H1 (cell line): ENCODE data around the gene CABLES2. TPM values are rescaled to one million over a fixed set of nuclear protein-coding genes. Genes with fewer than 3 reads are reported as not detected.

Source experiments
- CTCF ChIA-PET: fragments of 300-600 bp; sonication (Branson Sonifier 250); formaldehyde crosslinking; loops from one replicate; lab custom pipeline; 2021; ENCODE audit not compliant: partially characterized antibody; lab: Charles Lee
- POLR2A ChIA-PET: fragments of 300-600 bp; sonication (Branson Sonifier 250); formaldehyde crosslinking; loops from one replicate; lab custom pipeline; 2021; ENCODE audit warnings: inconsistent platforms; ENCODE audit not compliant: partially characterized antibody; lab: Charles Lee
- DNase-seq, 2 experiments: peaks; one replicate each; pipeline versions ENCODE4 v3.0.0 to v3.0.0-alpha.2; 2010 to 2022; ENCODE audit warnings: low spot score in 2 of 2, low read depth in 1 of 2, mixed read lengths in 1 of 2
- FAIRE-seq: peaks from 2 replicates; lab custom pipeline; 2011; peaks lifted over from hg19 to GRCh38; lab: Jason Lieb, UNC
- H2AFZ ChIP-seq: 2 replicates; pipeline ENCODE4 v1.8.1; 2012; ENCODE audit warnings: low read length, inconsistent platforms
- H2AK5ac ChIP-seq: 2 replicates; pipeline ENCODE4 v1.6.1; 2013; ENCODE audit warnings: low read depth, low read length
- H2BK120ac ChIP-seq: replicated peaks from 2 replicates; pipeline ENCODE3; 2013; ENCODE audit warnings: low read depth, low read length, inconsistent platforms
- H2BK12ac ChIP-seq: 2 replicates; pipeline ENCODE4 v1.6.1; 2013; ENCODE audit warnings: low read depth, low read length
- H2BK15ac ChIP-seq: 2 replicates; pipeline ENCODE4 v1.6.1; 2013; ENCODE audit warnings: low read length
- H2BK20ac ChIP-seq: 2 replicates; pipeline ENCODE4 v1.6.1; 2013; ENCODE audit warnings: low read length
- H2BK5ac ChIP-seq: 2 replicates; pipeline ENCODE4 v1.6.1; 2013; ENCODE audit warnings: low read depth, low read length
- H3K14ac ChIP-seq: 2 replicates; pipeline ENCODE4 v1.6.1; 2013; ENCODE audit warnings: inconsistent platforms; ENCODE audit not compliant: insufficient read length
- H3K18ac ChIP-seq: 2 replicates; pipeline ENCODE4 v1.6.1; 2013; ENCODE audit warnings: low read length; ENCODE audit errors: extremely low read depth
- H3K23ac ChIP-seq: 2 replicates; pipeline ENCODE4 v1.6.1; 2013; ENCODE audit warnings: inconsistent platforms; ENCODE audit not compliant: insufficient read length
- H3K23me2 ChIP-seq: 2 replicates; pipeline ENCODE4 v1.6.1; 2013; ENCODE audit warnings: low read depth, low read length
- H3K27ac ChIP-seq: 2 replicates; pipeline ENCODE4 v1.6.1; 2011; ENCODE audit warnings: low read depth, low read length, inconsistent platforms
- H3K27me3 ChIP-seq, 4 experiments: replicated peaks in 1 of 4; 1 replicate in 1 of 4; 2 replicates in 3 of 4; pipeline versions ENCODE4 v1.6.1 to v1.8.1; 2011 to 2013; ENCODE audit warnings: low read length in 3 of 4, mild to moderate bottlenecking in 3 of 4, inconsistent platforms in 2 of 4, mixed read lengths in 2 of 4, moderate library complexity in 1 of 4; ENCODE audit not compliant: control insufficient read depth in 3 of 4, insufficient read depth in 3 of 4; ENCODE audit errors: extremely low read depth in 1 of 4
- H3K36me3 ChIP-seq, 4 experiments: 2 replicates each; pipeline versions ENCODE4 v1.6.1 to v1.8.1; 2011 to 2013; ENCODE audit warnings: mild to moderate bottlenecking in 4 of 4, low read length in 3 of 4, moderate library complexity in 2 of 4, control low read depth in 1 of 4, inconsistent platforms in 1 of 4; ENCODE audit not compliant: insufficient read depth in 4 of 4, control insufficient read depth in 2 of 4
- H3K4ac ChIP-seq: replicated peaks from 2 replicates; pipeline ENCODE3; 2013; ENCODE audit warnings: low read length, low read depth, mixed read lengths, inconsistent platforms; ENCODE audit not compliant: insufficient read length
- H3K4me1 ChIP-seq, 4 experiments: replicated peaks in 1 of 4; 1 replicate in 1 of 4; 2 replicates in 3 of 4; pipeline versions ENCODE4 v1.6.1 to v1.8.1; 2011 to 2013; ENCODE audit warnings: low read length in 3 of 4, inconsistent platforms in 2 of 4, mixed read lengths in 1 of 4; ENCODE audit not compliant: insufficient read depth in 4 of 4, control insufficient read depth in 3 of 4
- H3K4me2 ChIP-seq, 2 experiments: 2 replicates each; pipeline versions ENCODE4 v1.6.1 to v1.8.1; 2011 to 2013; ENCODE audit warnings: low read depth in 2 of 2, low read length in 2 of 2, control low read depth in 1 of 2, inconsistent platforms in 1 of 2, mild to moderate bottlenecking in 1 of 2; ENCODE audit not compliant: insufficient read depth in 1 of 2
- H3K4me3 ChIP-seq, 4 experiments: fragments of 200-600, 300-600 bp in 1 of 4; sonication (generic), shearing (Covaris generic), sonication (Bioruptor Twin) in 1 of 4; 2 replicates each; pipeline versions ENCODE4 v1.5.1 to v1.8.1; 2011 to 2016; ENCODE audit warnings: low read length in 4 of 4, low read depth in 3 of 4, control low read depth in 2 of 4, inconsistent platforms in 2 of 4, mild to moderate bottlenecking in 2 of 4, mixed read lengths in 1 of 4, moderate library complexity in 1 of 4; ENCODE audit not compliant: insufficient read depth in 2 of 4; ENCODE audit errors: extremely low read depth in 1 of 4
- H3K56ac ChIP-seq: replicated peaks from 2 replicates; pipeline ENCODE3; 2013; ENCODE audit warnings: low read depth, mild to moderate bottlenecking, mixed read lengths, low read length, inconsistent platforms; ENCODE audit not compliant: insufficient read length
- H3K79me1 ChIP-seq: 2 replicates; pipeline ENCODE4 v1.6.1; 2013; ENCODE audit warnings: low read depth, low read length, control low read depth
- H3K79me2 ChIP-seq, 2 experiments: 2 replicates each; pipeline versions ENCODE4 v1.6.1 to v1.8.1; 2012 to 2013; ENCODE audit warnings: low read length in 2 of 2, mild to moderate bottlenecking in 2 of 2, inconsistent platforms in 1 of 2; ENCODE audit not compliant: insufficient read depth in 2 of 2, control insufficient read depth in 1 of 2
- H3K9ac ChIP-seq, 4 experiments: replicated peaks in 1 of 4; 1 replicate in 1 of 4; 2 replicates in 3 of 4; pipeline versions ENCODE4 v1.6.1 to v1.8.1; 2011 to 2013; ENCODE audit warnings: low read depth in 3 of 4, low read length in 3 of 4, control low read depth in 2 of 4, mild to moderate bottlenecking in 2 of 4, moderate library complexity in 2 of 4, inconsistent platforms in 1 of 4; ENCODE audit errors: extremely low read depth in 1 of 4
- H3K9me3 ChIP-seq, 2 experiments: 2 replicates each; pipeline versions ENCODE4 v1.6.1 to v1.8.1; 2012 to 2013; ENCODE audit warnings: mild to moderate bottlenecking in 2 of 2, moderate library complexity in 2 of 2, control low read depth in 1 of 2, inconsistent platforms in 1 of 2, low read depth in 1 of 2, low read length in 1 of 2, mixed read lengths in 1 of 2; ENCODE audit not compliant: insufficient read depth in 2 of 2
- H4K20me1 ChIP-seq, 2 experiments: replicated peaks in 1 of 2; 2 replicates each; pipeline versions ENCODE3 to v1.8.1; 2011 to 2013; ENCODE audit warnings: inconsistent platforms in 2 of 2, low read length in 2 of 2, mild to moderate bottlenecking in 1 of 2; ENCODE audit not compliant: insufficient read depth in 2 of 2, control insufficient read depth in 1 of 2
- H4K5ac ChIP-seq: 2 replicates; pipeline ENCODE4 v1.6.1; 2013; ENCODE audit warnings: low read length, low read depth, mixed read lengths, inconsistent platforms; ENCODE audit not compliant: insufficient read length
- H4K8ac ChIP-seq: 2 replicates; pipeline ENCODE4 v1.8.0; 2013; ENCODE audit warnings: mild to moderate bottlenecking, moderate library complexity, low read length, inconsistent platforms; ENCODE audit not compliant: insufficient read depth; ENCODE audit errors: extremely low read depth
- H4K91ac ChIP-seq: replicated peaks from 2 replicates; pipeline ENCODE3; 2013; ENCODE audit warnings: low read length, mixed read lengths, inconsistent platforms; ENCODE audit not compliant: insufficient read length
- BRCA1 ChIP-seq: IDR thresholded peaks from 2 replicates; pipeline ENCODE4 v1.6.1; 2012; ENCODE audit warnings: low read depth, low read length, improper control_type of control experiment
- CBX5 ChIP-seq: fragments of 300-800, 300-1000 bp; sonication (generic); IDR thresholded peaks from 2 replicates; pipeline ENCODE4 v1.7.1; 2016; ENCODE audit warnings: antibody characterized with exemption, low read length, low read depth
- HDAC6 ChIP-seq: IDR thresholded peaks from one replicate; pipeline ENCODE4 v1.7.1; 2012; ENCODE audit warnings: low read depth, mild to moderate bottlenecking, inconsistent platforms, low read length, moderate library complexity
- RXRA ChIP-seq: IDR thresholded peaks from 2 replicates; pipeline ENCODE4 v1.6.1; 2011; ENCODE audit warnings: low read depth, mild to moderate bottlenecking, low read length, moderate library complexity; ENCODE audit not compliant: insufficient read depth
- SAP30 ChIP-seq: fragments of 300-600 bp; sonication (generic); IDR thresholded peaks from 2 replicates; pipeline ENCODE4 v1.7.1; 2012; ENCODE audit warnings: low read length, moderate library complexity, mild to moderate bottlenecking, inconsistent platforms; ENCODE audit not compliant: insufficient read depth, insufficient replicate concordance
- SP1 ChIP-seq: IDR thresholded peaks from 2 replicates; pipeline ENCODE4 v1.6.1; 2011; ENCODE audit warnings: low read depth, low read length
- SP2 ChIP-seq: IDR thresholded peaks from 2 replicates; pipeline ENCODE4 v1.6.1; 2012; ENCODE audit warnings: mild to moderate bottlenecking, low read length, inconsistent platforms
- SP4 ChIP-seq: IDR thresholded peaks from 2 replicates; pipeline ENCODE4 v1.6.1; 2012; ENCODE audit warnings: low read length, inconsistent platforms
- TCF12 ChIP-seq: IDR thresholded peaks from 2 replicates; pipeline ENCODE4 v1.6.1; 2011; ENCODE audit warnings: low read depth, mild to moderate bottlenecking, low read length
- YY1 ChIP-seq: IDR thresholded peaks from 2 replicates; pipeline ENCODE4 v1.6.1; 2011; ENCODE audit warnings: low read depth, mild to moderate bottlenecking, low read length
- WGBS, 2 experiments: shearing (Covaris generic) in 1 of 2; methylation state at CpG; one replicate each; pipeline versions ENCODE4 v1.1.6 to v1.1.7; 2013 to 2015; ENCODE audit warnings: low lambda C conversion rate in 2 of 2, mixed read lengths in 2 of 2, inconsistent platforms in 1 of 2, low coverage in 1 of 2, missing lambda C conversion rate in 1 of 2; ENCODE audit not compliant: insufficient replicate concordance in 2 of 2, insufficient coverage in 1 of 2, insufficient read length in 1 of 2; ENCODE audit errors: extremely low coverage in 1 of 2, missing lambda C conversion rate in 1 of 2; 5-methylcytosine and 5-hydroxymethylcytosine counted together
- polyA plus RNA-seq, 7 experiments: library from polyadenylated mRNA; depleted of rRNA in 3 of 7; stranded (reverse) in 5 of 7; unstranded in 2 of 7; fragments of >200 nt in 5 of 7; fragments of 200-250 nt in 2 of 7; gene quantifications; 1 replicate in 5 of 7; 2 replicates in 1 of 7; 4 replicates in 1 of 7; pipeline versions ENCODE4 v1.2.1 to v1.2.3, GENCODE V29; 2011 to 2013; ENCODE audit warnings: missing spikeins in 2 of 7, mixed read lengths in 2 of 7
- total RNA-seq: library from RNA; stranded (reverse); fragmentation: NEBNext Ultra II Directional; extraction: Animal tissue kit (Norgen Biotek cat#: 25700); gene quantifications from 2 replicates; pipeline ENCODE4 v1.2.1, GENCODE V29; 2021
- TF ChIP-seq, protein P1 (sequence below): IDR thresholded peaks from 2 replicates; pipeline ENCODE4 v1.6.1; 2012; ENCODE audit warnings: inconsistent platforms

The CABLES2 gene
- total and polyA plus RNA-seq, 2 of the 8 experiments (the other 6 are each of a cell fraction or from before 2014, with no cell fraction given) = 8.0 to 8.8 TPM

DNA sequence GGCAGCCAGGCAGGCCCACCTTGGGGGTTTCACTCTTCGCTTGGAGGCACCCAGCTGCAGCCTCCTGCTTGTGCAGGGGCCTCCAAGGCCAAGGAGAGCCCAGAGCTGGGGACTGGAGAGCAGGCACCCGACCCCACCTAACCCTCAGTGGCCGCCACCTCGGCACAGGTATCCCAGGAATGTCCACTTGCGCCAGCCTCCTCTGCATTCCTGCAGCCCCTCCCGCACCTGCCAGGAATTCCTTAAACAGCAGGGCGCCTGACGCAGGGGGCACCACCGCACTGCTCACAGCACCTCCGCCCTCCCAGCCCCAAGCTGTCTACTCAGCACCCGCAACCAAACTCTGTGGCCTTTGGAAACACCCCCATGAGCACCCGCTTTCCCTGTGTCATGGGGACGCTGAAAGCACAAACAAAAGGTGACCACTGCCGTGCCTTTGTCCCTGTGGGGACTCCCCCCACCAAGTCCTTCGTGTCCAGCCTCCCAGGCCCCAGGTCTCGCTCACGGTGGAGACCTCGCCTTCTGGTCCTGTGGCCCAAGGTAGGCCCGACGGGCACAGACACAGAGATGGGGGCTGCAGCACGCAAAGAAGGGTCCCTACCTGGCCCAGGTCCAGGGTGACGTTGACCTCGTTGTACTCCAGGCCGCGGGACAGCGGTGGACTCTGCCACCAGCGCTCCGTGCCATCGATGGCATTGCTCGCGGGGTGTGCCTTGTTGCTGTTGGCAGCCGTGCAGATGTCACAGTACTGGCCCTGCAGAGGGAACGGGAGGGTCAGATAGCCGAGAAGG lies 45.1 kb downstream of the CABLES2 start:
- peak overlapping the region; percentile 99 for H3K4ac ChIP-seq
- DNase-seq (peak; percentile 84 to 90), FAIRE-seq (peak; percentile 32)
- H4K91ac ChIP-seq = peak overlapping the region; percentile 95
- peaks cover 7 to 16% of the 10 kb centered on the region in 2 experiments for H4K20me1 ChIP-seq
- no peak overlapping the region for H2AFZ ChIP-seq
- peaks cover 22% of the 10 kb centered on the region for H3K79me1 ChIP-seq
- WGBS, 2 experiments = 55% methylated on average over 33 of the region's 34 CpGs; no CpG with 5 or more reads in 1 of the 2 experiments
- H3K4me3 ChIP-seq = peak overlapping the region in 1 of 4 experiments; percentile 34; a peak in 2 of 8 replicates
- peak overlapping the region; percentile 81 for H2BK120ac ChIP-seq
- POLR2A ChIA-PET = interaction anchor here (0.7 to 12.6 kb wide), 14 partner anchors 7 to 59 kb away, joined by 3 to 213 read pairs (median 4); partner anchors contain the start of genes ADRM1 and RPS21
- H3K9me3 ChIP-seq = no peaks in the 10 kb centered on the region
- H2BK5ac ChIP-seq = peak overlapping the region; percentile 99
- H3K23ac ChIP-seq = no peak overlapping the region
- H2AK5ac ChIP-seq = peak overlapping the region; percentile 95
- peak overlapping the region; percentile 70 for H3K56ac ChIP-seq
- peaks cover 7% of the 10 kb centered on the region for H3K23me2 ChIP-seq
- H3K18ac ChIP-seq = peak overlapping the region; percentile 99
- H2BK15ac ChIP-seq = peak overlapping the region; percentile 97; the same call in 1 of the 2 replicates
- CTCF ChIA-PET = interaction anchor here (0.6 to 10.9 kb wide), 8 partner anchors 9 to 1015 kb away, joined by 3 to 212 read pairs (median 3); partner anchors contain the start of gene RPS21
- H3K4me1 ChIP-seq = peaks cover 10 to 71% (median 62%) of the 10 kb centered on the region in 4 experiments
- no peaks in the 10 kb centered on the region for H3K27me3 ChIP-seq
- H3K27ac ChIP-seq = peak overlapping the region; percentile 92
- peak overlapping the region; percentile 51 to 62 for H3K4me2 ChIP-seq
- peaks cover 13 to 79% of the 10 kb centered on the region in 2 experiments; a peak in 3 of 4 replicates for H3K79me2 ChIP-seq
- peak overlapping the region; percentile 95 for H4K5ac ChIP-seq
- peak overlapping the region; percentile 99 for H4K8ac ChIP-seq
- peak overlapping the region; percentile 100 for H2BK12ac ChIP-seq
- H3K36me3 ChIP-seq = peaks cover 0 to 19% (median 2%) of the 10 kb centered on the region in 4 experiments; a peak in 3 of 8 replicates
- H2BK20ac ChIP-seq = peak overlapping the region; percentile 100
- no peak overlapping the region for H3K14ac ChIP-seq
- peak overlapping the region in 2 of 4 experiments; percentile 62 to 65; a peak in 4 of 7 replicates for H3K9ac ChIP-seq
- TF ChIP-seq, protein P1, sequence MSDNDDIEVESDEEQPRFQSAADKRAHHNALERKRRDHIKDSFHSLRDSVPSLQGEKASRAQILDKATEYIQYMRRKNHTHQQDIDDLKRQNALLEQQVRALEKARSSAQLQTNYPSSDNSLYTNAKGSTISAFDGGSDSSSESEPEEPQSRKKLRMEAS = peak; percentile 61
- TF ChIP-seq SAP30 (no peak), BRCA1 (no peak), SP2 (no peak), HDAC6 (no peak), TCF12 (peak; percentile 91), SP1 (peak; percentile 88), RXRA (peak; percentile 61; the same call in 1 of the 2 replicates), YY1 (peak; percentile 77; the same call in 1 of the 2 replicates), SP4 (no peak), CBX5 (no peak)
